ENCODE results near the gene ANKK1.

Gene ANKK1

GRCh38 chr11:113382121-113382520, 5.5 kb upstream of the ANKK1 start:
- no peak for ATAC-seq
- TF ChIP-seq PPARA (CRISPR knock-in tag; IDR thresholded peaks at IDR 0.05; ENCODE audit: borderline replicate concordance): no peak
- TF ChIP-seq BACH2 (CRISPR knock-in tag; IDR thresholded peaks at IDR 0.05; ENCODE audit: borderline replicate concordance): no peak
- TF ChIP-seq, protein P1, sequence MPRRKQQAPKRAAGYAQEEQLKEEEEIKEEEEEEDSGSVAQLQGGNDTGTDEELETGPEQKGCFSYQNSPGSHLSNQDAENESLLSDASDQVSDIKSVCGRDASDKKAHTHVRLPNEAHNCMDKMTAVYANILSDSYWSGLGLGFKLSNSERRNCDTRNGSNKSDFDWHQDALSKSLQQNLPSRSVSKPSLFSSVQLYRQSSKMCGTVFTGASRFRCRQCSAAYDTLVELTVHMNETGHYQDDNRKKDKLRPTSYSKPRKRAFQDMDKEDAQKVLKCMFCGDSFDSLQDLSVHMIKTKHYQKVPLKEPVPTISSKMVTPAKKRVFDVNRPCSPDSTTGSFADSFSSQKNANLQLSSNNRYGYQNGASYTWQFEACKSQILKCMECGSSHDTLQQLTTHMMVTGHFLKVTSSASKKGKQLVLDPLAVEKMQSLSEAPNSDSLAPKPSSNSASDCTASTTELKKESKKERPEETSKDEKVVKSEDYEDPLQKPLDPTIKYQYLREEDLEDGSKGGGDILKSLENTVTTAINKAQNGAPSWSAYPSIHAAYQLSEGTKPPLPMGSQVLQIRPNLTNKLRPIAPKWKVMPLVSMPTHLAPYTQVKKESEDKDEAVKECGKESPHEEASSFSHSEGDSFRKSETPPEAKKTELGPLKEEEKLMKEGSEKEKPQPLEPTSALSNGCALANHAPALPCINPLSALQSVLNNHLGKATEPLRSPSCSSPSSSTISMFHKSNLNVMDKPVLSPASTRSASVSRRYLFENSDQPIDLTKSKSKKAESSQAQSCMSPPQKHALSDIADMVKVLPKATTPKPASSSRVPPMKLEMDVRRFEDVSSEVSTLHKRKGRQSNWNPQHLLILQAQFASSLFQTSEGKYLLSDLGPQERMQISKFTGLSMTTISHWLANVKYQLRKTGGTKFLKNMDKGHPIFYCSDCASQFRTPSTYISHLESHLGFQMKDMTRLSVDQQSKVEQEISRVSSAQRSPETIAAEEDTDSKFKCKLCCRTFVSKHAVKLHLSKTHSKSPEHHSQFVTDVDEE (CRISPR knock-in tag; IDR thresholded peaks at IDR 0.05): no peak
- TF ChIP-seq ISL1 (CRISPR knock-in tag; IDR thresholded peaks at IDR 0.05): no peak
- TF ChIP-seq ZNF8 (CRISPR knock-in tag; IDR thresholded peaks at IDR 0.05): no peak
- TF ChIP-seq ZNF565 (CRISPR knock-in tag; conservative IDR thresholded peaks at IDR 0.05; ENCODE audit: low read depth): no peak
- TF ChIP-seq CSDC2 (CRISPR knock-in tag; IDR thresholded peaks at IDR 0.05): no peak
- no peak for TF ChIP-seq CREB5 (CRISPR knock-in tag; IDR thresholded peaks at IDR 0.05; ENCODE audit: low read depth)
- no peak for TF ChIP-seq ZNF70 (CRISPR knock-in tag; IDR thresholded peaks at IDR 0.05)
- TF ChIP-seq GLIS3 (CRISPR knock-in tag; IDR thresholded peaks at IDR 0.05): no peak
- TF ChIP-seq TOX (CRISPR knock-in tag; IDR thresholded peaks at IDR 0.05; ENCODE audit: borderline replicate concordance): no peak
- TF ChIP-seq, protein P2, sequence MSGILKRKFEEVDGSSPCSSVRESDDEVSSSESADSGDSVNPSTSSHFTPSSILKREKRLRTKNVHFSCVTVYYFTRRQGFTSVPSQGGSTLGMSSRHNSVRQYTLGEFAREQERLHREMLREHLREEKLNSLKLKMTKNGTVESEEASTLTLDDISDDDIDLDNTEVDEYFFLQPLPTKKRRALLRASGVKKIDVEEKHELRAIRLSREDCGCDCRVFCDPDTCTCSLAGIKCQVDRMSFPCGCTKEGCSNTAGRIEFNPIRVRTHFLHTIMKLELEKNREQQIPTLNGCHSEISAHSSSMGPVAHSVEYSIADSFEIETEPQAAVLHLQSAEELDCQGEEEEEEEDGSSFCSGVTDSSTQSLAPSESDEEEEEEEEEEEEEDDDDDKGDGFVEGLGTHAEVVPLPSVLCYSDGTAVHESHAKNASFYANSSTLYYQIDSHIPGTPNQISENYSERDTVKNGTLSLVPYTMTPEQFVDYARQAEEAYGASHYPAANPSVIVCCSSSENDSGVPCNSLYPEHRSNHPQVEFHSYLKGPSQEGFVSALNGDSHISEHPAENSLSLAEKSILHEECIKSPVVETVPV (CRISPR knock-in tag; IDR thresholded peaks at IDR 0.05): no peak

- ATAC-seq: peak; percentile 79
- no peak for TF ChIP-seq TCF4 (CRISPR knock-in tag; IDR thresholded peaks at IDR 0.05; ENCODE audit: borderline replicate concordance)
- no peak for TF ChIP-seq ZNF565 (CRISPR knock-in tag; conservative IDR thresholded peaks at IDR 0.05; ENCODE audit: low read depth)
- TF ChIP-seq OSR1 (CRISPR knock-in tag; IDR thresholded peaks at IDR 0.05): no peak
- TF ChIP-seq, protein P3, sequence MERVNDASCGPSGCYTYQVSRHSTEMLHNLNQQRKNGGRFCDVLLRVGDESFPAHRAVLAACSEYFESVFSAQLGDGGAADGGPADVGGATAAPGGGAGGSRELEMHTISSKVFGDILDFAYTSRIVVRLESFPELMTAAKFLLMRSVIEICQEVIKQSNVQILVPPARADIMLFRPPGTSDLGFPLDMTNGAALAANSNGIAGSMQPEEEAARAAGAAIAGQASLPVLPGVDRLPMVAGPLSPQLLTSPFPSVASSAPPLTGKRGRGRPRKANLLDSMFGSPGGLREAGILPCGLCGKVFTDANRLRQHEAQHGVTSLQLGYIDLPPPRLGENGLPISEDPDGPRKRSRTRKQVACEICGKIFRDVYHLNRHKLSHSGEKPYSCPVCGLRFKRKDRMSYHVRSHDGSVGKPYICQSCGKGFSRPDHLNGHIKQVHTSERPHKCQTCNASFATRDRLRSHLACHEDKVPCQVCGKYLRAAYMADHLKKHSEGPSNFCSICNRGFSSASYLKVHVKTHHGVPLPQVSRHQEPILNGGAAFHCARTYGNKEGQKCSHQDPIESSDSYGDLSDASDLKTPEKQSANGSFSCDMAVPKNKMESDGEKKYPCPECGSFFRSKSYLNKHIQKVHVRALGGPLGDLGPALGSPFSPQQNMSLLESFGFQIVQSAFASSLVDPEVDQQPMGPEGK (CRISPR knock-in tag; IDR thresholded peaks at IDR 0.05; ENCODE audit: borderline replicate concordance): no peak
- no peak for TF ChIP-seq BACH2 (CRISPR knock-in tag; IDR thresholded peaks at IDR 0.05; ENCODE audit: borderline replicate concordance)
- no peak for TF ChIP-seq ESRRG (CRISPR knock-in tag; IDR thresholded peaks at IDR 0.05)
- no peak for TF ChIP-seq ZNF8 (CRISPR knock-in tag; IDR thresholded peaks at IDR 0.05)
- no peak for TF ChIP-seq RARB (CRISPR knock-in tag; IDR thresholded peaks at IDR 0.05)
- no peak for TF ChIP-seq ZFP30 (CRISPR knock-in tag; IDR thresholded peaks at IDR 0.05)
- TF ChIP-seq ARNTL (CRISPR knock-in tag; IDR thresholded peaks at IDR 0.05; ENCODE audit: borderline replicate concordance, low read depth): no peak
- TF ChIP-seq, protein P4, sequence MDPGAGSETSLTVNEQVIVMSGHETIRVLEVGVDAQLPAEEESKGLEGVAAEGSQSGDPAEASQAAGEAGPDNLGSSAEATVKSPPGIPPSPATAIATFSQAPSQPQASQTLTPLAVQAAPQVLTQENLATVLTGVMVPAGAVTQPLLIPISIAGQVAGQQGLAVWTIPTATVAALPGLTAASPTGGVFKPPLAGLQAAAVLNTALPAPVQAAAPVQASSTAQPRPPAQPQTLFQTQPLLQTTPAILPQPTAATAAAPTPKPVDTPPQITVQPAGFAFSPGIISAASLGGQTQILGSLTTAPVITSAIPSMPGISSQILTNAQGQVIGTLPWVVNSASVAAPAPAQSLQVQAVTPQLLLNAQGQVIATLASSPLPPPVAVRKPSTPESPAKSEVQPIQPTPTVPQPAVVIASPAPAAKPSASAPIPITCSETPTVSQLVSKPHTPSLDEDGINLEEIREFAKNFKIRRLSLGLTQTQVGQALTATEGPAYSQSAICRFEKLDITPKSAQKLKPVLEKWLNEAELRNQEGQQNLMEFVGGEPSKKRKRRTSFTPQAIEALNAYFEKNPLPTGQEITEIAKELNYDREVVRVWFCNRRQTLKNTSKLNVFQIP (CRISPR knock-in tag; IDR thresholded peaks at IDR 0.05; ENCODE audit: borderline replicate concordance, low read depth): no peak
- TF ChIP-seq, protein P1 (CRISPR knock-in tag; IDR thresholded peaks at IDR 0.05): no peak
- TF ChIP-seq, protein P2 (CRISPR knock-in tag; IDR thresholded peaks at IDR 0.05): no peak
- no peak for TF ChIP-seq PPARA (CRISPR knock-in tag; IDR thresholded peaks at IDR 0.05; ENCODE audit: borderline replicate concordance)
- no peak for TF ChIP-seq ISL1 (CRISPR knock-in tag; IDR thresholded peaks at IDR 0.05)
Observed at GRCh38 chr11:113384551-113384950, 3.0 kb upstream of the ANKK1 start.
